PC-3 (cell line): ENCODE data around the gene WNT4. TPM values are rescaled to one million over a fixed set of nuclear protein-coding genes. Genes with fewer than 3 reads are reported as not detected.

Experiments
- ATAC-seq: fragments of 200-7000 bp; cut with Tn5 transposase; 2 replicates; pipeline ENCODE4 v1.9.1; 2020; ENCODE audit warnings: mild to moderate bottlenecking, moderate library complexity
- BruUV-seq: library from RNA; stranded (reverse); fragments of 400-500 nt; replicated peaks from 2 replicates; lab custom pipeline; 2021; lab: Mats Ljungman, UMichigan
- CTCF ChIA-PET: fragments of 300-600 bp; sonication (Branson Sonifier 250); formaldehyde crosslinking; loops from one replicate; lab custom pipeline; 2022; ENCODE audit warnings: antibody characterized with exemption; lab: Charles Lee
- POLR2A ChIA-PET: fragments of 300-600 bp; sonication (Branson Sonifier 250); formaldehyde crosslinking; loops from one replicate; lab custom pipeline; 2022; ENCODE audit warnings: antibody characterized with exemption; ENCODE audit not compliant: unreplicated experiment; lab: Charles Lee
- DNase-seq: peaks from one replicate; pipeline ENCODE4 v3.0.0-alpha.2; 2015
- H2AFZ ChIP-seq: fragments of 300-600 bp; sonication (generic); 2 replicates; pipeline ENCODE4 v1.6.0; 2016; ENCODE audit warnings: antibody characterized with exemption, low read length
- H3F3A ChIP-seq: fragments of 300-600 bp; sonication (generic); one replicate; pipeline ENCODE4 v1.6.0; 2017; ENCODE audit warnings: antibody characterized with exemption, low read length, control low read depth, mild to moderate bottlenecking; ENCODE audit not compliant: unreplicated experiment
- H3K27ac ChIP-seq: fragments of 300-600 bp; sonication (generic); 2 replicates; pipeline ENCODE4 v1.5.1; 2016; ENCODE audit warnings: mild to moderate bottlenecking, low read length
- H3K27me3 ChIP-seq: fragments of 300-600 bp; sonication (generic); 2 replicates; pipeline ENCODE4 v1.6.1; 2016; ENCODE audit warnings: low read length, mixed read lengths
- H3K36me3 ChIP-seq: fragments of 300-600 bp; sonication (generic); 2 replicates; pipeline ENCODE4 v1.6.1; 2016; ENCODE audit warnings: low read depth, mixed run types, low read length, mixed read lengths
- H3K4me1 ChIP-seq: fragments of 300-600 bp; sonication (generic); 2 replicates; pipeline ENCODE4 v1.5.1; 2016; ENCODE audit warnings: low read length; ENCODE audit not compliant: insufficient read depth
- H3K4me2 ChIP-seq: fragments of 300-600 bp; sonication (generic); 2 replicates; pipeline ENCODE4 v1.6.0; 2016; ENCODE audit warnings: low read length
- H3K4me3 ChIP-seq: fragments of 300-600 bp; sonication (generic); 2 replicates; pipeline ENCODE4 v1.5.1; 2016; ENCODE audit warnings: mild to moderate bottlenecking, low read length, mixed read lengths
- H3K79me2 ChIP-seq: fragments of 300-600 bp; sonication (generic); 2 replicates; pipeline ENCODE4 v1.6.1; 2017; ENCODE audit warnings: low read length, mixed read lengths
- H3K9ac ChIP-seq: fragments of 300-600 bp; sonication (generic); 2 replicates; pipeline ENCODE4 v1.6.0; 2016; ENCODE audit warnings: mild to moderate bottlenecking, low read length
- H3K9me2 ChIP-seq: fragments of 300-600 bp; sonication (generic); replicated peaks from 2 replicates; pipeline ENCODE4 v1.6.1; 2016; ENCODE audit warnings: mixed run types, low read length, mixed read lengths
- H3K9me3 ChIP-seq: fragments of 300-600 bp; sonication (generic); 2 replicates; pipeline ENCODE4 v1.6.1; 2016; ENCODE audit warnings: low read length, mixed read lengths
- H4K20me1 ChIP-seq: fragments of 300-600 bp; sonication (generic); 2 replicates; pipeline ENCODE4 v1.6.1; 2016; ENCODE audit warnings: low read length, mixed read lengths
- EZH2 ChIP-seq: fragments of 300-600 bp; sonication (generic); IDR thresholded peaks from one replicate; pipeline ENCODE4 v1.6.1; 2017; ENCODE audit warnings: antibody characterized with exemption, mild to moderate bottlenecking, low read length; ENCODE audit not compliant: unreplicated experiment
- EZH2phosphoT487 ChIP-seq: fragments of 300-600 bp; sonication (generic); IDR thresholded peaks from 2 replicates; pipeline ENCODE4 v1.6.1; 2018; ENCODE audit warnings: mild to moderate bottlenecking, antibody characterized with exemption, low read length, borderline replicate concordance
- intact Hi-C: fragments of 100-400 bp; cut with micrococcal nuclease; formaldehyde crosslinking; loops from 2 replicates; pipeline ENCODE4 v1.9.0; 2023
- total RNA-seq: library from RNA; depleted of rRNA; stranded (reverse); fragments of >200 nt; gene quantifications from 2 replicates; pipeline ENCODE4 v1.2.3, GENCODE V29; 2014
- TF ChIP-seq, protein P1 (sequence below): fragments of 300-600 bp; sonication (generic); conservative IDR thresholded peaks from 2 replicates; pipeline ENCODE4 v1.5.1; 2017; ENCODE audit warnings: antibody characterized with exemption, low read depth, mild to moderate bottlenecking, low read length

Gene WNT4
- total RNA-seq, 1 experiment from 2014 or later, result 0.51 TPM

DNA sequence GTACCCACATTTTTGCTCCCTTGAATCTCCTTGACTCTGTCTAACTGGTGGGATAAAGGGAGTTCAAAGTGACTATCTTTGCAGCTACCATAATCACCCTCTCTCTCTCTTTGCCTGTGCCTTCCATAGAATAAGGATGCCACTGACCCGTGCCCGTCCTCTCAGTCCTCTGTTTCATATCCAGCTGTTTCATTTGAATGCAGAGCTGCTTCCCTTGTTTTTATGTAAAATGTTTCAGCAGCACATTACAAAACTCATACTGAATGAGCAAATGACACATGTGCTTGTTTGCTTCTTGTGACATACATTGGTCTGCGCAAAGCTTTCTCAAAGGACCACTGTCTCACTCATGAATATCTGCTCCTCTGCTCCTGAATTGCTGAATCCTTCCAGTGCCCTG lies 52.0 kb downstream of the WNT4 start:
- Histone ChIP-seq H3K9me2 (no peaks in the 10 kb centered on the region), H3K4me3 (no peak overlapping the region), H3K27me3 (no peaks in the 10 kb centered on the region), H4K20me1 (peaks cover 67% of the 10 kb centered on the region), H2AFZ (no peak overlapping the region), H3K9ac (no peak overlapping the region), H3K9me3 (no peaks in the 10 kb centered on the region), H3F3A (peaks cover 5% of the 10 kb centered on the region), H3K79me2 (peaks cover 76% of the 10 kb centered on the region), H3K4me1 (no peaks in the 10 kb centered on the region), H3K4me2 (no peak overlapping the region), H3K27ac (no peak overlapping the region), H3K36me3 (peaks cover 72% of the 10 kb centered on the region)
- BruUV-seq, result no TSS peak
- CTCF ChIA-PET, result no interaction called here
- intact Hi-C loops, result no loop called here
- DNase-seq (no peak), ATAC-seq (no peak)
- TF ChIP-seq, protein P1, sequence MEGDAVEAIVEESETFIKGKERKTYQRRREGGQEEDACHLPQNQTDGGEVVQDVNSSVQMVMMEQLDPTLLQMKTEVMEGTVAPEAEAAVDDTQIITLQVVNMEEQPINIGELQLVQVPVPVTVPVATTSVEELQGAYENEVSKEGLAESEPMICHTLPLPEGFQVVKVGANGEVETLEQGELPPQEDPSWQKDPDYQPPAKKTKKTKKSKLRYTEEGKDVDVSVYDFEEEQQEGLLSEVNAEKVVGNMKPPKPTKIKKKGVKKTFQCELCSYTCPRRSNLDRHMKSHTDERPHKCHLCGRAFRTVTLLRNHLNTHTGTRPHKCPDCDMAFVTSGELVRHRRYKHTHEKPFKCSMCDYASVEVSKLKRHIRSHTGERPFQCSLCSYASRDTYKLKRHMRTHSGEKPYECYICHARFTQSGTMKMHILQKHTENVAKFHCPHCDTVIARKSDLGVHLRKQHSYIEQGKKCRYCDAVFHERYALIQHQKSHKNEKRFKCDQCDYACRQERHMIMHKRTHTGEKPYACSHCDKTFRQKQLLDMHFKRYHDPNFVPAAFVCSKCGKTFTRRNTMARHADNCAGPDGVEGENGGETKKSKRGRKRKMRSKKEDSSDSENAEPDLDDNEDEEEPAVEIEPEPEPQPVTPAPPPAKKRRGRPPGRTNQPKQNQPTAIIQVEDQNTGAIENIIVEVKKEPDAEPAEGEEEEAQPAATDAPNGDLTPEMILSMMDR, result no peak
- TF ChIP-seq EZH2 (no peak), EZH2phosphoT487 (no peak)
- POLR2A ChIA-PET, result interaction anchor here (0.6 kb wide), 1 partner anchor 57 kb away, joined by 4 read pairs; no protein-coding TSS in a partner anchor

DNA sequence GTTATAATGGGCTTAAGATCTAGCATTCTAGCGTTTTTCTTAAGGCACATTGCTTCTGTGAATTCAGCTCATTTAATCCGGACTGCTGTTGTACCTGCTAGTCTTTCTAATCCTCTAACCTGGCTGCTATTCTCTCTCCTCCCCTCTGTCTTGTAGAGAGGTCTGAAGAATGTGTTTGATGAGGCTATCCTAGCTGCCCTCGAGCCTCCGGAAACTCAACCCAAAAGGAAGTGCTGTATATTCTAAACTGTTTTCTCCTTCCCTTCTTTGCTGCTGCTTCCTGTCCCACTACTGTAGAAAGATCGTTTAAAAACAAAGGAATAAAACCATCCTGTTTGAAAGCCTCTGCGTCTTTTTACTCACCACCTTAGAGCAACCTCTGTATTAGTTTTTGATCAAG lies 53.1 kb downstream of the WNT4 start:
- H3F3A ChIP-seq, result peaks cover 5% of the 10 kb centered on the region
- ChIA-PET POLR2A (no interaction called here), CTCF (no interaction called here)
- no peak overlapping the region for H3K4me2 ChIP-seq
- ATAC-seq (peak; percentile 31; the same call in 1 of the 2 replicates), DNase-seq (no peak)
- intact Hi-C loops, result no loop called here
- no peak overlapping the region for H2AFZ ChIP-seq
- H3K4me3 ChIP-seq, result no peak overlapping the region
- no TSS peak for BruUV-seq
- H3K79me2 ChIP-seq, result peaks cover 84% of the 10 kb centered on the region
- no peak overlapping the region for H3K9ac ChIP-seq
- no peaks in the 10 kb centered on the region for H3K9me2 ChIP-seq
- no peak overlapping the region for H3K27ac ChIP-seq
- TF ChIP-seq EZH2phosphoT487, result no peak
- TF ChIP-seq EZH2, result no peak
- TF ChIP-seq, protein P1, result no peak
- peaks cover 67% of the 10 kb centered on the region for H4K20me1 ChIP-seq
- no peaks in the 10 kb centered on the region for H3K27me3 ChIP-seq
- H3K9me3 ChIP-seq, result no peaks in the 10 kb centered on the region
- H3K4me1 ChIP-seq, result no peaks in the 10 kb centered on the region
- peaks cover 73% of the 10 kb centered on the region for H3K36me3 ChIP-seq

DNA sequence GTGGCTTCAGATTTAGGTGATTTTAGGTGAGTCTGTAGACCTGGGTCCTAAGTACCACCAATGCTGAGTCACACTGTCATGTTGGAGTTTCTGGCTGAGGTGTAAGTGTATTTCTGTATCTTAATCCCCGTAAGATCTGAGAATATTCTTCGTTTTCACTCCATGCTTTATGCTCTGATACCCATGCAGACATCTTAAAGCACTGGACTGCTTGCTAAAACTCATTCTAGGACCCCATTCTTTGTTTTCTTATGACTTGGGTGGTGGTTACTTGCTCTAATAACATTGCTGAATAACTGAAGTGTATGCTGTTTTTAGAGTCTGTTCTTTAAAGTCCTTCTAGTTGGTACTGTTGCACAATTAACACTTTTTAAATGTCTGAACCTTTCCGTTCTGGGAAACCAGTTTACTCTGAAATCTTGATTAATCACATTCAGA lies 53.7 kb downstream of the WNT4 start:
- no peaks in the 10 kb centered on the region for H3K27me3 ChIP-seq
- ChIA-PET CTCF (no interaction called here), POLR2A (no interaction called here)
- H3K4me2 ChIP-seq, result no peak overlapping the region
- DNase-seq, result no peak
- peaks cover 69% of the 10 kb centered on the region for H3K36me3 ChIP-seq
- H2AFZ ChIP-seq, result no peak overlapping the region
- no peak overlapping the region for H3K27ac ChIP-seq
- TF ChIP-seq EZH2phosphoT487 (no peak), EZH2 (no peak)
- TF ChIP-seq, protein P1, result no peak
- peaks cover 65% of the 10 kb centered on the region for H4K20me1 ChIP-seq
- H3F3A ChIP-seq, result peaks cover 5% of the 10 kb centered on the region
- intact Hi-C loops, result no loop called here
- H3K4me3 ChIP-seq, result no peak overlapping the region
- no peaks in the 10 kb centered on the region for H3K4me1 ChIP-seq
- H3K79me2 ChIP-seq, result peaks cover 86% of the 10 kb centered on the region
- ATAC-seq, result no peak
- no peaks in the 10 kb centered on the region for H3K9me3 ChIP-seq
- H3K9ac ChIP-seq, result no peak overlapping the region
- BruUV-seq, result no TSS peak
- H3K9me2 ChIP-seq, result no peaks in the 10 kb centered on the region
